Measurements from ENCODE around the gene NUB1.

The NUB1 gene

DNA sequence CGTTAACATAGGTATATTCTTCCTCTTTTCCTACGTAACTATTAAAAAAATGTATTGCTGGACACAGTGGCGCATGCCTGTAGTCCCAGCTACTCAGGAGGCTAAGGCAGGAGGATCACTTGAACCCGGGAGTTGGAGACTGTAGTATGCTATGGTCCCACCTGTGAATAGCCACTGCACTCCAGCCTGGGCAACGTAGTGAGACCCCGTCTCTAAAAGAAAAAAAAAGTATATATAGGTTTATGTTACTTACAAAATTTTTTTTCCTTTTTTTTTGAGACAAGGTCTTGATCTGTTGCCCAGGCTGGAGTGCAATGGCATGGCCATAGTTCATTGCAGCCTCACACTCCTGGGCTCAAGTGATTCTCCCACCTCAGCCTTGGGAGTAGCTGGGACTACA lies 5.6 kb downstream of the NUB1 start:
- no peak for DNase-seq

DNA sequence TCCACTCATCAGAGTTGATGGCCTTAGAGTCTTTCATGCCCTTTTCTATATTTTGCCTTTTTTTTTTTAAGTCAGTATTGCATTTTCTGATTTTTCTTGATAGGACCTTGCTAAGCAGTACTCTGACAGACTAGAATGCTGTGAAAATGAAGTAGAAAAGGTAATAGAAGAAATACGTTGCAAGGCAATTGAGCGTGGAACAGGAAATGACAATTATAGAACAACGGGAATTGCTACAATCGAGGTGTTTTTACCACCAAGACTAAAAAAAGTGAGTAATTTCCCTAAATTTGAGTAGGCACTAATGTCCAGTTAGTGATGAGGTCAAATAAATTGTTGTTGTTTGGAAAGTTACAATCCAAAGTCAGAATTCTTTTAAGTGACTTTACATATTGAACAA lies 7.4 kb downstream of the NUB1 start:
- no peak for DNase-seq

DNA sequence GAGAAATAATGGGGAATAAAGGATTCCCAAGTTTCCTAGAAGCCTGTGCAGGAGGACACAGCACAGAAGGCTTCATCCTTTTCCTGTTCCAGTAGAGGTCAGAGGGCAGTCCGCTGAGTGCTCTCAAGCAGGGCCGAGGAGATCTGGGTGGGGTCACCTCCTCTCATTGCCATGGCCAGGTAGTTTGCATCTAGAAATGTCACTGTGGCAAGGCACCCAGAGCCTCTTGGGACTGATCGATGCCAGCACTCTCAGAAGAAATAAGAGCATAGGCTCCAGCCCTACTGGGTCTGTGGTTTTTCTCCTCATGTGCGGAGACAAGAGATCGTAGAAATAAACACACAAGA lies 7.9 kb downstream of the NUB1 start:
- DNase-seq = no peak

DNA sequence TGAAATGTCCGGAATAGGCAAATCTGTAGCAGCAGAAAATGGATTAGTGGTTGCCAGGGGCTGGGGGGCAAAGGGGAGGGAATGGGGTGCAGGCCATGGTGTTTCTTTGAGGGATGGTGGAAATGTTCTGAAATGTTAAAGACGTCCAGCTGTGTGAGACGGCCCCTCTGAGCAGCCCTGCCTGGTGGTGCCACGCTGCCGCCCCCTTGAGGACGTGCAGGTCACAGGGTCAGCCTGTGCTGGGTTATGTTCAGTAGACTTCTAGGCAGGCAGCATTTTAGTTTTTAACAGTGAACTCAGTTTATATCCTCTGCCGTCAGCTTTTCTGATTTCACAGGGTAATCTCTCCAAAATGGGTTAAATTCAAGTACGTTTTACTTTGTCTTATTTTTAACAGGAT lies 9.4 kb downstream of the NUB1 start:
- DNase-seq = no peak

DNA sequence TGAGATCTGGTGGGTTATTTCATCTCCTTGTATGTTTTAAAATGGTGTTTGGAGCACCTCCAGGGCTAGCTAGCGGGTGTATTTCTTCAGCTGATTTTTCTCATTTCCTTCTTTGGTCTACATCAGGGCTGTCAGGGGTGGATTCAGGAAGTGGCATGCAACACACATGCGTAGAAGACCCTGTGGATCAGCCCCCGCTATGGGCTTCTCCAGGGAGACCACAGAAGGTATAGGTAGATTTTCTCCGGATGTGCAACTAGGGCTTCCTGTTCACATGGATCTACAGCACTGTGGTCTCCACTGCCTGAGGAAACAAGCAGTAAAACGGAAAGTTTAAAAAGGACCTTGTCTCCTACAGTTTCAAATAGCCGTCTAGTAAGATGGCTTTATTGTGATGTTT lies 10.4 kb downstream of the NUB1 start:
- no peak for DNase-seq

DNA sequence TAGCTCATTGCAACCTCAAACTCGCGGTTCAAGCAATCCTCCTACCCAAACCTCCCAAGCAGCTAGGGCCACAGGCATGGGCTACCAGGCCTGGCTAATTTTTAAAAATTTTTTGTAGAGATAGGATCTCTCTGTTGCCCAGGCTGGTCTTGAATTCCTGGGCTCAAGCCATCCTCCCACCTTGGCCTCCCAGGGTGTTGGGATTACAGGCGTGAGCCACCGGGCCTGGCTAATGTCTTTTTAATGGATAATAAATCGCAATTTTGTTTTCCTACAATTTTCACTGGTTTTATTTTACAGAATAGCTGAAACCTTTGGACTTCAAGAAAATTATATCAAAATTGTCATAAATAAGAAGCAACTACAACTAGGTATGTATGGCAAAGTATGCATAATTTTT lies 10.9 kb downstream of the NUB1 start:
- no peak for DNase-seq

DNA sequence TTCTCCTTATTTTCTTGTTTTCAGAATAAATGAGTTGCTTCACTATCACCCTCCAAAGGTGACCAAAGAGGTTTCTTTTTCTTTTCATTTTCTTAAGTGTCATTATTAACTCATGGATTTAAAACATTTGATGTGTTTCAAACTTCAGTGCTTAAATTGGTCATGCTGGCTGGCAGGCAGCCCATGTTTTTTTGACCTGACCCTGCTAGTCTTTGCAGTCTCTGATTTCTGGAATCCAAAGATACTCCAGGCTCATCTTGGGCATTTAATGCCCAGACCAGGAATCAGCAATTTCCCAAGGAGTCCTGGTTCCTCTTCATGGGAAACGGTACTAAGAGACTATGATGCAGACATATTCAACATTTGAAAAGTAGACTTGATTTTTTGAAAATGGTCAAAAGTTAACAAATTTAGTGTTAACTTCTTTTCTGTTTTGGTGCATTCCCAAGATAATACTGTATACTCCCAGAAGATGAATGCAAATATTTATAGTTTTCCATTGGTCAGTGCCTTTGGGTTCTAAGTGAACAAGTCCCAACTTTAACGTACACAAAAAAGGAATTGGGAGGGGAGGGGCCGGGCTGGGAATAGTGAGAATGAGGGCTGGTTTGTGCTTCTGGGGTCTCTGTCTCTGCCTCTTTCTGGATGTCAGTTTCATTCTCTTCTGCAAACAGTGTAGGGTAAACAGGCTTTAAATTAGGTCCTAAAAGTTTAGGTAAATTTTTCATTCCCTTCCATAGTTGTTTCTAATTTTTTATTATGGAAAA lies 19.8 kb downstream of the NUB1 start:
- no peak for DNase-seq

DNA sequence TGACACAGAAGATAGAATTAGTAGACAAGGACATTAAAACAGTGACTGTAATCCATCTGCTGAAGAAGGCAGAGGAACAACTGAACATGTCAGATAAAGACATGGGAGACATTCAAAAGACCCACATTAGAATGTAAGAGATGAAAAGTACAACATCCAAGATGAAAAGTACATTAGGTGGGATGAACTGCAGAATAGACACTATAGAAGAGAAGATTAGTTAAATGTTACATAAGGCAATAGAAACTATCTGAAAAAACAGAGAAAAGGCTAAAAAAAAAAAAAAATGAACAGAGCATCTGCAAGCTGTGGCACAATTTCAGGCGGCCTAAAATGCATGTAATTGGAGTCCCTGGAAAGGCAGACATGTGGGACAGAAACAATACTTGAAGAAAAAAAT lies 21.6 kb downstream of the NUB1 start:
- DNase-seq = no peak

DNA sequence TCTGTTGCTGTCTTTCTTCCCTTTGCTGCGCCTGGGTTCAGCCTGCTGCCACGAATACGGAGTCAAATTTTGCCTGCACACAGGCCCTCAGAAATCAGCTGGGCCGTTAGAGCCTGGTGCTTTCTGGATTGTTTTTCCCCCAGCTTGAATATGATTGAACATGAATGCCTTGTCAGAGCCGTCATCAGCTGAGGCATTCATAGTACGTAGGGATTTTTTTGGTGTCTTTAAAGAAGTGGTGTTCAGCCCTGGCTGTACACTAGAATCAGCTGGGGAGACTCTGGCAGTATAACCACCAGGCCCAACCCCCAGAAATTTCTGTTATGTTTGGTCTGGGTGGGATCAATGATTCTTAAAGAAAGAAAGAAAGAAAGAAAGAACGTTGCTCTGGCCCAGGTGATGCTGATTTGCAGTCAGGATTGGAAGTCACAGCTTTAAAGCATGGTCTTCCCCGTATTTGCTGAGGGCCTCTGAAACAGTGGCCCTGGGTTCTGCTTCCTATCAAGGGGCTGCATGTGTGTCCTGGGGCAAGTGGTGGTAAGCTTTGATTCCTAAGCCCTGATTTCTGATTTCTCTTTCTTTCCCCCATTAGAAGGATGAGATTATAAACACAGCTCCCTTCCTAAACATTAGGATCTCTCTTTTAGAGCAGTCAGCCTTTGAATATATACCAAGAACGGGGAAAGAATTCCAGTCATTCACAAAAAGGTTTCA lies 24.7 kb downstream of the NUB1 start:
- no peak for DNase-seq

DNA sequence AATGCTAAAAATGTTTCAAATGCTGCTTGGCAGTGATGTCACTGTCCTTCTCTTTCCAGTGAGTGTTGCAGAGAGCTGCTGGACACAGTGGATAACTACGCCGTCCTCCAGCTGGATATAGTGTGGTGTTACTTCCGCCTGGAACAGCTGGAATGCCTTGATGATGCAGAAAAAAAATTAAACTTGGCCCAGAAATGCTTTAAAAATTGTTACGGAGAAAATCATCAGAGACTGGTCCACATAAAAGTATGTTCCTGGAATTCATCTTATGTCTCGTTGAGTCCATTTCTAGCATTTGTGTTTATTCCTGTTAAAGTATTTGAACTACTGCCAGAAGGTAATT lies 25.2 kb downstream of the NUB1 start:
- no peak for DNase-seq

DNA sequence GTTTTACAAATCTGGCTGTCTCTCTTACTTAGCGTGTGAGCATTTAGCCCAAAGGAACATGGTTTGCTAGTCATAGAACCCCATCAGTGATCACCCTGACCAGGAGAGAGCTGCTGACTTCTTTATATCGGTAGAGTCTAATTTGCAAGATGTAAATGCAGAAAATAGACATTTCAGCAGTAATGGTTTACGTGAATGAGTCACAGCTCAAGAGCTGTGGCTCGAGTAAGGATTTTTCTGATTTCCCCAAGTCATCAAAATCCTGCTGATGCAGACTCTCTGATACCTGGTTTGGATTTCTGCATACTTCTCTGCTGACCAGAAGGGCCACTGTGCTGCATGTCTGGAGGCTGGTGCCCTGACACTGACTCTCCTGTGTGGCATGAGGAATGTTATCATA lies 25.7 kb downstream of the NUB1 start:
- DNase-seq = no peak

DNA sequence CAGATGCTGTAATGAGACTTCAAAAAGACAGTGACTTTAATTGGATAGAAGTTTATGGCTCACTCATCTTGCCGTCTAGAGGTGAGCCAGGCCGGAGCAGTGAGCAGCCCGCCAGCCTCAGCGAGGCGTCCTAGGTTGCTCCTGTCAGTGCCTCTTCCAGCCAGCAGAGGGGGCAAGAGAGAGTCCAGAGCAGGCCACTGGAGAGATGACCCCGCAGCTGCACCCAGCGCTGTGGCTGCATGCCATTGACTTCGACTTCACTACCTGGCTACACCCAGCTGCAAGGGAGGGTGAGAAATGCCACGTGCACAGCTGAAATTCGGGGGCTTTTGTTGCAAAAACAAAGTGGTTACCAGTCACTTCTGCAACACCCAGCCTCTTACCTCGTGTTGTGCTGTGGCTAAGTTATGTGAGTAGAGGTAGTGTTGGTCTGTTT lies 26.5 kb downstream of the NUB1 start:
- DNase-seq = peak; percentile 50

DNA sequence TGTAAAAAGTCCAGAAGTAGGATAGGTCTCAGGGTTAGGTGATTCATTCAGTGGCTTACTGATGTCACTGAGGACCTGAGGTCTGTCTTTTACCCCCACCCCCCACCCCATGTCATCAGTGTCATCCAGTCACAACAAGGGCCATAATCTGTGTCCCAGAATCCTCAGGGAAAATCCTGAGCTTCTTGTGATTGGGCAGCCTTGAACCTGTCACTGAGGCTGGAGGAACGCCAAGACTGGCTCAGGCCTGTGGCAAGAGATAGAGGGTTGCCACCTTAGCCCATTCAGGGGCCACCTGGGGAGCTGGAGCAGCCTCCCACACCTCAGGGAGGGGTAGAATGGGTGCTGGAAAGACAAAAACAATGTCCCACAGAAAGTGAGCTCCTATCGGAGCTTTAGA lies 29.7 kb downstream of the NUB1 start:
- DNase-seq = no peak

DNA sequence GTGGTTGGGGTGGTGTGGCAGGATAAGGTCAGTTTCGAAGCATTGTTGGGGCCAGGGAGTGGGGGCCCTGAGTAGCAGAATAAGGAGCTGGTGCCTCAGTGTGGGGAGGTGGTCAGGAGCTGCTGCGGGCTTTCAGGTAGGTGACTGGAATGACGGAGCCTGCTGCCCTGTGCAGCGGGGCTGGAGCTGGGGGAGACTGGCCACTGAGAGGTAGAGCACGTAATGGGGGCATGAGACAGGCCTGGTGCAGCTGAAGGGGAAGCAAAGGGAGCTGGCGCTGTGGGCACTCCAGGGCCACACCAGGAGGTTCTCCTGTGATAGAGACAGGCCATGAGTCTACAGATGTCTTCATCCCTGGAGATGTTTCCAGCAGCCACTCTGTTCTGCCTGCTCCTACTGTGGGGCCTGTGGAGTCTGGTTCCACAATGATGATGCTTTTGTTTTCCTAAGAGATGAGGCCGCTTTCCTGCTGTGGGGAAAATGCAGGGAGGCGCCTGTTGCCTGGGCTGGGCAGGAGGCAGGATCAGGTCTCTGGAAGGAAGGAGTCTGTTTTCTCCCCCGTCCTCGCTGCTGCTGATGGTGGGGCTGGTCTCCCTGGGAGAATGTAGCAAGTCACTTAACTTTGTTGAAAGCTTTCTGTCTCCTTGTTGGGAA lies 31.1 kb downstream of the NUB1 start:
- no peak for DNase-seq

DNA sequence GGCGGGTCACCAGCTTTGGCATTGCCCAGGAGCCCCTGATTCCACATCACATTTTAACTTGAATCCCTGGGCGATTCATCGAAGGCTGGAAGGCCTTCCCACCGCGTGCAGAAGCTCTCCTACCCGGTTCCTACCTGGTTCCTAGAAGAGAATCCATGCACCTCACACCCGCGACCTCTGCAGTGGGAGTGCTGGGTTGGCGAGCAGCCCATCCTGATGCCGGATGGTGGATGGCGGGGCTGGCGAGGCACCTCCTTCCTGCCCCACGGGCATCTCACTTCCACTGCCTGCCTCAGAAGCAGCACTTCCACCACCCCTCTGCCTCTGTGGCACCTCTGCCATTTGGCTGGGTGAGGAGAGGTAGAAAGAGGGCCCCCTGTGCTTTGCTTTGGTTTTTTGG lies 32.0 kb downstream of the NUB1 start:
- no peak for DNase-seq

DNA sequence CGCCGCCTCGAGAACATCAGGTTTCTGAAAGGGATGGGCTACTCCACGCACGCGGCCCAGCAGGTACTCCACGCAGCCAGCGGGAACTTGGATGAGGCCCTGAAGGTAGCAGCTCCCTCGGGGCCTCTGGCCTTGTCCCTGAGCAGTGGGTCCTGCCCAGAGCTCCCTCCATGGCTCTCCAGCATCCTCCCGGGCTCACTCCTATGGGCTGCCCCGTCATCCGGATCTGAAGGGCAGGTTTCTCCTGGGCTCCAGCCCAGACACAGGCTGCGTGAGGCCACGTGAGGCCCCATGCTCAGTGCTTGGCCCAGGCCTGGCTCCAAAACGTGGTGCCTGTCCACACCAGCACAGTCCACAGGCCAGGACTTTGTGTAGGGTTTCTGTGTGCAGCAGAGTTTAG lies 32.5 kb downstream of the NUB1 start:
- DNase-seq = no peak

DNA sequence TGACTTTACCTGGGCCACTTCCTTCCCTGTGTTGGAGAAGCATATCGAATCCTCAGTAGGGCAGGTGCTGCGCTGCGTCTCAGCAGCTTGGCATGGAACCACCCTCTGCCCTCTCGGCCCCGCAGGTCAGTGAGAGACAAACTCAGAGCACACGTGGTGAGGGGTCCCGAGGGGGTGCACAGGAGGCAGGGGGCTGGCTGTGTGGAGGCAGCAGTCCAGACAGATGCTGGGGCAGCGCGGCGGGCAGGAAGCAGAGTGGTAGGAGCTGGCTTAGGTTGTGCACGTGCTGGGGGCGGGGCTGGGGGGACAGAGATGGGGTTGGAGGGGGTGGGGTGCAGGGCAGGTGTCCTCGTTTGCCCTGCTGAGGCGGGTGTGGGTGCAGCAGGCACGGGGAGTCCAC lies 33.1 kb downstream of the NUB1 start:
- DNase-seq = no peak

DNA sequence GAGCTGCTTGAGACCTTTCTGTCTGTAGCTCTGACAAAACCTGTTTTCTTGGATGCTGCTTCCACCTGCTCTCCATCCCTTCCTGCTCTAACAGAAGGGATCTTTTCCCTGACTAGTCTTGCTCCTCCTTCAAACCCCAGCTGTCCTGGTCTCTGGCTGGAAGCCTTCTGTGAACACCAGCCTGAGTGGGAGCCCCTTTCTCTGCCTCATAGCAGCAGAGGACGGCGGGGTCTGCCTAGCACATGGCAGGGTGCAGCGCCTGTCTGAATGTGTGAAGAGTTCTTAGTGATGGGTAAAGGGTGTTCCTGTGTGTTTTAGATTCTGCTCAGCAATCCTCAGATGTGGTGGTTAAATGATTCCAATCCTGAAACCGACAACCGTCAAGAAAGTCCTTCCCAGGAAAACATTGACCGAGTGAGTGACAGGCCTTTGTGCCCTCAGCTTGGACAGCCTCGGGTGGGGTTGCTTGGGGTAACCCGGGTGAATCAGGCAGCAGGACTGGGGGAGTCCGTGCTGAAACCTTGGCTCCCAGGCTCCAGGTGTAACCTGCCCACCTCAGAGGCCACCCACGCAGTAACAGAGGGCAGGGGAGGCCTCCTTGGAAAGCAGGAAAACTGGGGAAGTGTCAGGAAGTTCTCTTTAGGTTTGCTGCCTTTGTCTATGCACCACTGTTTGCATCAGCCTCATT lies 34.1 kb downstream of the NUB1 start:
- DNase-seq = no peak

DNA sequence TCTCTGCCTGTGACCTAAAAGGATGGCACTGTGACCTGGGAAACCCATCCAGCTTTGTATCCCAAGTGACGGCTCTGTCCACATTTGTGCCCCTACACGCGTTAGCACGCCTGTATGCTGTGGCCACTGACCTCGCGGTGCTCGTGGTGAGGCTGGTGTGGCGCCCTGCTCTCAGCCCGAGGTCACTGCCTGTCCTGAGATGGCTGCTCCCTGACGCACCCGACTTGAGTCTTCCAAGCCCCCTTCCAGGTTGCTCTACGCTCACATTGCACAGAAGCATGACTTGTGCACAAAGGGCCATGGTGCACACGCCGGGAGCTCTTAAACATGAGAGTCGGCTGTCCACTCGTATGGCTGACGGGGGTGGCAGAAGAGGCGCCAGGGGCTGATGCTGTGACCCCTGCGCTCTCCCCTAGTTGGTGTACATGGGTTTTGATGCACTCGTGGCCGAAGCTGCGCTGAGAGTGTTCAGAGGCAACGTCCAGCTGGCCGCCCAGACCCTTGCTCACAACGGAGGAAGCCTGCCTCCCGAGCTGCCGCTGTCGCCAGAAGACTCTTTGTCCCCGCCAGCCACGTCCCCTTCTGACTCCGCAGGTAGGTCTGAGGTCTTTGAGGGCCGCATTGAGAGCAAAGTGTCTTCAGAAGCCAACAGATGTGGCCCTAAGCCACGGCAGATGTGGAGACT lies 34.7 kb downstream of the NUB1 start:
- DNase-seq = no peak

DNA sequence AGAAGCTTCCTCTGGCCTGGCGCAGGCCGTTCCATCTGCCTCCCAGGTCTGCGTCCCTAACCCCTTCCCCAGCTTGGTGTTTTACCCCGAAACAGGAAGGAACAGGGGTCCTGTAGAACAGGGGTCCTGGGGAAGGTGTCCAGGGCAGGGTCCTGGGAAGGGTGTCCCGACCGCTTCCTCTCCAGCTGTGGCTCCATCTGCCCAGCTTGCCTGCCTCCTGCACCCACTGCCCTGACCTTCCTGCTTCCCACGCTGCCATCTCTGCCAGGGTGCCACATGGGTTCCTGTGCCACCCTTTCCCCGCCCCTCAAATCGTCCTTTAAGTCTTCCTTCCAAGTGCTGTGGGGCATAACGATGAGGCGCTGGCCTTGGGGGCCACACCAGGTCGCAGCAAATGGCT lies 35.8 kb downstream of the NUB1 start:
- no peak for DNase-seq

DNA sequence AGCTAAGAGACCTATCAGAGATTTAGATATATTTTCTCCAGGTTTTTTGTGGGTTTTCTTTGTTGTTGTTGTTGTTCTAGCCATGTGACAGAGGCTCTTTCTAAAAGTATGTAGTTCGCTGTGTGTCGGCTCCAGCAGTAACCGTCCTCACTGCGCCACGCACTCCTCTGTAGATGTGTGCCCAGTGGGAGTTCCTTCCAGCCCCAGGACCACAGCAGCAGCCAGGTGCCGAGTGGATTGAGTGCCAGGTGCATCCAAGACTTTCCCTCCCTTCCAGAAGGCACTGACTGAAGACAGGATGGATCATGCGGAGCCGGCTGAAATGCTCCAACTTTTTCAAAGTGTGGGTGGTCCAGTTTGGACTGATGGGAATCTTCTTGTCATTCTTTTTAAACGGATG lies 36.4 kb downstream of the NUB1 start:
- no peak for DNase-seq

DNA sequence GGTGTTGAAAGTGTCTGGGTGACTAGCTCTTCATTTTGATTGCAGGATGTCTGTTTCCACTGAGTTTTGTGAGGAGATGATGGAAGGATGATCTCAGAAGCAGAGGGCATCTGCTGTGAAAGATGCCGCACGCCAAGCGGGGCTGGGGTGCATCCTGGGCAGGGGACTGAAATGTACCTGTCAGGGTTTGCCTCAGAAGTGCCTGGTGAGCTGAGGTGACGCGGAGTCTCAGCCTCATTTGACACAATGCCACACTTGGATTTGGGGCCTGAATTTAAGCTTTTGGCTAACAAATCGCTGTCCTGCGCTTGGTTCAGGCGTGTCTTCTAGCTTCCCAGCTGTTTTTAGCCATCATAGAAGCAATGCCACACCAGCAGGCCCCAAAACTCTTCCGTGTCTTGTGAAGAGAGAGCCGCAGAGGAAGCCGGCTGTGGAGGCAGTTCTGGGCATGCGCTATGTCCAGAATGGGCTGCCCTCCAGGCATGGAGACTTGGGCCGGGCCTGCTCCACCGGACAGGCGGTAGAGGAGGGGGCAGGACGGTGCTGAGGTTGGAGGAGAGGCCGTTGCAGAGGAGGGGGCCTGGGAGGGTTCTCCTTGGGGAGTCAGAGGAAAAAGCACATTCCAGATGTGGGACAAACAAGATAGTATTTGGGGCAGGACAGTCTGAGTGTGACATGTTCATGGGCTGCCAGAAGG lies 37.0 kb downstream of the NUB1 start:
- no peak for DNase-seq

DNA sequence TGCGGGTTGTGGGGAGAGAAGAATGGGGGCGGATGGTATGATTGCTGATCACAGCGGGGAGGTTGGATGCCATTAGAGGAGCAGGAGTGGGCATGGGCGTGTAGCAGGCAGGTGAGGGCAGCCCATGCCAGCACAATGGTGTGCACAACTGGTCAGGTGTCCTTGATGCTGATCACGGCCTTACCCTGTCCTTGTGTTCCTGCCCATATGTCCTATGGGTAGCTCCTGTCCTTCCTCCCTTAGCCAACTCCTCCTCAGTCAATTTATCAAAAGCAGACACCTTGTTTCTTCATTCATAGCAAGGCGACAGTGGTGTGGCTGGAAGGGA lies 37.5 kb downstream of the NUB1 start:
- no peak for DNase-seq
